Ectodermal cell (in vitro differentiated cells): ENCODE data around the gene FHIT.
"Not testable (repeated sequence)": the region's sequence is repeated elsewhere in the genome, so short reads cannot be mapped to it uniquely, and the experiment has no call there.

Source experiments
- H3K27ac ChIP-seq: 2 replicates; pipeline ENCODE4 v1.7.0; 2013; ENCODE audit warnings: mild to moderate bottlenecking, low read depth, low read length; ENCODE audit not compliant: insufficient read depth, poor library complexity, severe bottlenecking
- H3K27me3 ChIP-seq: 2 replicates; pipeline ENCODE4 v1.7.0; 2013; ENCODE audit warnings: mild to moderate bottlenecking, low read length; ENCODE audit not compliant: insufficient read depth, control insufficient read depth, poor library complexity, severe bottlenecking
- H3K36me3 ChIP-seq: one replicate; pipeline ENCODE4 v1.7.0; 2013; ENCODE audit warnings: low read length; ENCODE audit not compliant: control insufficient read depth, insufficient read depth
- H3K4me1 ChIP-seq: one replicate; pipeline ENCODE4 v1.7.0; 2013; ENCODE audit warnings: low read length; ENCODE audit not compliant: control insufficient read depth, insufficient read depth
- H3K4me3 ChIP-seq: 2 replicates; pipeline ENCODE4 v1.7.0; 2013; ENCODE audit warnings: low read depth, low read length, control low read depth; ENCODE audit not compliant: insufficient read depth
- H3K9me3 ChIP-seq: 2 replicates; pipeline ENCODE4 v1.7.0; 2013; ENCODE audit warnings: mild to moderate bottlenecking, low read length, moderate library complexity; ENCODE audit not compliant: control insufficient read depth
- WGBS, 2 experiments: methylation state at CpG; one replicate each; pipeline ENCODE4 v1.1.7; 2013; ENCODE audit warnings: missing lambda C conversion rate in 2 of 2; 5-methylcytosine and 5-hydroxymethylcytosine counted together

FHIT gene

GRCh38 chr3:61201071-61201470, 50.2 kb downstream of the FHIT start:
- H3K4me1 ChIP-seq, result no peaks in the 10 kb centered on the region

GRCh38 chr3:61200270-61200669, 51.0 kb downstream of the FHIT start:
- Histone ChIP-seq H3K27me3 (no peaks in the 10 kb centered on the region), H3K4me3 (no peak overlapping the region), H3K36me3 (no peaks in the 10 kb centered on the region), H3K4me1 (no peaks in the 10 kb centered on the region), H3K9me3 (no peaks in the 10 kb centered on the region), H3K27ac (no peak overlapping the region)

More at GRCh38 chr3:61201071-61201470, 50.2 kb downstream of the FHIT start:
- 94 to 97% methylated on average over 3 of the region's 3 CpGs for whole genome bisulfite sequencing, 2 experiments
- Histone ChIP-seq H3K36me3 (no peaks in the 10 kb centered on the region), H3K9me3 (no peaks in the 10 kb centered on the region), H3K27me3 (no peaks in the 10 kb centered on the region), H3K4me3 (no peak overlapping the region), H3K27ac (no peak overlapping the region)

GRCh38 chr3:61199843-61200242, 51.4 kb downstream of the FHIT start:
- no peaks in the 10 kb centered on the region for H3K36me3 ChIP-seq
- H3K4me3 ChIP-seq, result no peak overlapping the region
- H3K27ac ChIP-seq, result no peak overlapping the region
- 92 to 94% methylated on average over 2 of the region's 2 CpGs for WGBS, 2 experiments
- H3K9me3 ChIP-seq, result no peaks in the 10 kb centered on the region
- peaks cover 4% of the 10 kb centered on the region for H3K4me1 ChIP-seq
- H3K27me3 ChIP-seq, result no peaks in the 10 kb centered on the region

- no peaks in the 10 kb centered on the region for H3K27me3 ChIP-seq
- no peak overlapping the region for H3K4me3 ChIP-seq
- peaks cover 29% of the 10 kb centered on the region for H3K4me1 ChIP-seq
- H3K36me3 ChIP-seq, result no peaks in the 10 kb centered on the region
- H3K9me3 ChIP-seq, result no peaks in the 10 kb centered on the region
- 61 to 73% methylated on average over 2 to 4 of the region's 4 CpGs for WGBS, 2 experiments
- no peak overlapping the region for H3K27ac ChIP-seq
These were observed 56.2 kb downstream of the FHIT start for GRCh38 chr3:61194892-61195538.

- Histone ChIP-seq H3K9me3 (no peaks in the 10 kb centered on the region), H3K27ac (no peak overlapping the region), H3K4me1 (peaks cover 29% of the 10 kb centered on the region), H3K27me3 (no peaks in the 10 kb centered on the region), H3K4me3 (no peak overlapping the region), H3K36me3 (no peaks in the 10 kb centered on the region)
These were observed 59.0 kb downstream of the FHIT start for GRCh38 chr3:61192222-61192621.

GRCh38 chr3:61190205-61190604, 61.0 kb downstream of the FHIT start:
- H3K27me3 ChIP-seq, H3K27ac ChIP-seq, H3K36me3 ChIP-seq, H3K4me3 ChIP-seq, H3K9me3 ChIP-seq: not testable (repeated sequence)
- peaks cover 28% of the 10 kb centered on the region for H3K4me1 ChIP-seq
- WGBS, 2 experiments, result 100% methylated on average over 1 of the region's 1 CpG

GRCh38 chr3:61186030-61186429, 65.2 kb downstream of the FHIT start:
- H3K27ac ChIP-seq, result no peak overlapping the region
- peaks cover under 1% of the 10 kb centered on the region for H3K4me1 ChIP-seq
- no peaks in the 10 kb centered on the region for H3K27me3 ChIP-seq
- no peaks in the 10 kb centered on the region for H3K9me3 ChIP-seq
- H3K36me3 ChIP-seq, result no peaks in the 10 kb centered on the region
- no peak overlapping the region for H3K4me3 ChIP-seq
- WGBS, 2 experiments, result 91 to 96% methylated on average over 3 of the region's 3 CpGs

GRCh38 chr3:61184956-61185355, 66.3 kb downstream of the FHIT start:
- Histone ChIP-seq H3K4me3 (no peak overlapping the region), H3K4me1 (no peaks in the 10 kb centered on the region), H3K36me3 (no peaks in the 10 kb centered on the region), H3K27me3 (no peaks in the 10 kb centered on the region), H3K27ac (no peak overlapping the region), H3K9me3 (no peaks in the 10 kb centered on the region)
- 85 to 92% methylated on average over 4 of the region's 4 CpGs for WGBS, 2 experiments

GRCh38 chr3:61182662-61183061, 68.6 kb downstream of the FHIT start:
- no peak overlapping the region for H3K4me3 ChIP-seq
- no peaks in the 10 kb centered on the region for H3K9me3 ChIP-seq
- H3K27ac ChIP-seq, result no peak overlapping the region
- H3K4me1 ChIP-seq, result no peaks in the 10 kb centered on the region
- H3K27me3 ChIP-seq, result no peaks in the 10 kb centered on the region
- H3K36me3 ChIP-seq, result no peaks in the 10 kb centered on the region

- WGBS, 2 experiments, result 96% methylated on average over 2 of the region's 2 CpGs
- H3K9me3 ChIP-seq, result no peaks in the 10 kb centered on the region
- H3K27ac ChIP-seq, result no peak overlapping the region
- H3K4me1 ChIP-seq, result no peaks in the 10 kb centered on the region
- no peaks in the 10 kb centered on the region for H3K36me3 ChIP-seq
- no peak overlapping the region for H3K4me3 ChIP-seq
- no peaks in the 10 kb centered on the region for H3K27me3 ChIP-seq
These were observed 69.4 kb downstream of the FHIT start for GRCh38 chr3:61181874-61182273.

- Histone ChIP-seq H3K27ac (no peak overlapping the region), H3K36me3 (no peaks in the 10 kb centered on the region), H3K4me3 (no peak overlapping the region), H3K27me3 (no peaks in the 10 kb centered on the region), H3K4me1 (no peaks in the 10 kb centered on the region), H3K9me3 (no peaks in the 10 kb centered on the region)
- WGBS, 2 experiments, result 80 to 100% methylated on average over 1 to 2 of the region's 2 CpGs
These were observed 71.0 kb downstream of the FHIT start for GRCh38 chr3:61180206-61180605.
